Fibroblast of mammary gland (primary cell): ENCODE measurements around the gene CD274.
"Not testable (repeated sequence)": the region's sequence is repeated elsewhere in the genome, so short reads cannot be mapped to it uniquely, and the experiment has no call there.

Source experiments
- DNase-seq: peaks from one replicate; pipeline ENCODE4 v3.0.0-alpha.2; 2010; ENCODE audit warnings: low read depth
- H3K4me3 ChIP-seq: 2 replicates; pipeline ENCODE4 v1.5.1; 2011; ENCODE audit warnings: low read depth, mild to moderate bottlenecking, low read length, moderate library complexity; ENCODE audit not compliant: control insufficient read depth
- TF ChIP-seq, protein P1 (sequence below): conservative IDR thresholded peaks from 2 replicates; pipeline ENCODE4 v1.5.1; 2011; ENCODE audit warnings: low read depth, low read length, inconsistent platforms; ENCODE audit not compliant: control insufficient read depth, insufficient read depth

Gene CD274

DNA sequence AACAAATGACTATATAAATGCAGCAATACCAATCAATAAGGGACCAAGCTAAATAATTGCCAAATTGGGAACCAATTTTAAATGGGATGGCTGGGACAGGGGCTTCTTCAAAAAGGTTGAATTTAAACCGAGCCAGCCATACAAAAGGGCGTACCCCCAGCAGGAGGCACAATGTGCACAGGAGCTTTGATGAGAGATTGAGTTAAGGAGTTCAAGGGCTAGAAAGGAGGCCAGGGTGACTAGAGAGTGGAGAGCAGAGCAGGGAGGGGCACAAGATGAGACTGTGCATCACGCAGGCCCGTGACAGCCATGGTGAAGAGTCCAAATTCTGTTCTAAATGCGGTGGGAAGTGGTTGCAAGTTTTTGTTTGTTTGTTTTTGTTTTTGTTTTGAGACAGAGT lies 36.6 kb downstream of the CD274 start:
- no peak for DNase-seq
- no peak overlapping the region for H3K4me3 ChIP-seq
- TF ChIP-seq, protein P1, sequence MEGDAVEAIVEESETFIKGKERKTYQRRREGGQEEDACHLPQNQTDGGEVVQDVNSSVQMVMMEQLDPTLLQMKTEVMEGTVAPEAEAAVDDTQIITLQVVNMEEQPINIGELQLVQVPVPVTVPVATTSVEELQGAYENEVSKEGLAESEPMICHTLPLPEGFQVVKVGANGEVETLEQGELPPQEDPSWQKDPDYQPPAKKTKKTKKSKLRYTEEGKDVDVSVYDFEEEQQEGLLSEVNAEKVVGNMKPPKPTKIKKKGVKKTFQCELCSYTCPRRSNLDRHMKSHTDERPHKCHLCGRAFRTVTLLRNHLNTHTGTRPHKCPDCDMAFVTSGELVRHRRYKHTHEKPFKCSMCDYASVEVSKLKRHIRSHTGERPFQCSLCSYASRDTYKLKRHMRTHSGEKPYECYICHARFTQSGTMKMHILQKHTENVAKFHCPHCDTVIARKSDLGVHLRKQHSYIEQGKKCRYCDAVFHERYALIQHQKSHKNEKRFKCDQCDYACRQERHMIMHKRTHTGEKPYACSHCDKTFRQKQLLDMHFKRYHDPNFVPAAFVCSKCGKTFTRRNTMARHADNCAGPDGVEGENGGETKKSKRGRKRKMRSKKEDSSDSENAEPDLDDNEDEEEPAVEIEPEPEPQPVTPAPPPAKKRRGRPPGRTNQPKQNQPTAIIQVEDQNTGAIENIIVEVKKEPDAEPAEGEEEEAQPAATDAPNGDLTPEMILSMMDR: no peak

- TF ChIP-seq, protein P1: no peak
- DNase-seq: no peak
- H3K4me3 ChIP-seq: no peak overlapping the region
Observed at GRCh38 chr9:5488221-5489008, 38.1 kb downstream of the CD274 start.

GRCh38 chr9:5489630-5490490 lies 39.5 kb downstream of the CD274 start:
- TF ChIP-seq, protein P1: no peak

DNA sequence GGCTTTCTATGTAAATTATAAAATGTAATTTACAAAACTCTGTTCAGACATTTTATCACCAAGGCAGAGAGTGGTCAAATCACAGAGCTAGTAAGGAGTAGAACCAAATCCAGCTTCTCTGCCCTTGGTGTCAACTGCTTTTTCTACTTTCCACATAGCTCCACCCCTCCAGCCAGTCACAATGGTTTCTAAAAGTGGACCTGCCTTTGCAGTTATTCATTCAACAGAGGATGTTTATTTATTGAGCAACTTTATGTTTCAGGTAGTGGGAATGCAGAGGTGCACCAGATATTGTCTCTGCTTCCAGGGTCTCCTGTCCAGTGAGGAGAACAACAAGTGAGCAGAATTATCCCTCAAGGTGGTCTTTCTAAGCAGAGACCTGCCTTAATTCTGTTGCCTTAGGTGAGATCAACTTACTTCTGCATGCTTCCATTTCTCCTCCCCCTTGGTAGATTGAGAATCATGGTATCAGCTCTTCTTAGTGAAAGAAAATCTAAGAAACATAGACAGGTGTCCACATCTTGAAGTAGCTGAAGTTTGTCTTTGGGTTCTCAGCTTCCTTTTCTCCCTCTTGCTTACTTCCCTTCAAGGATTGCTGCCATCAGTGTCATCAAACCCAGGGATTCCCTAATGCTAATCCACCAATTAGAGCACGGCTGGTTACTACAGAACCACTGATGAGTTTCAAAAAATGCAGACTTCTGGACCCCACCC lies 42.8 kb downstream of the CD274 start:
- no peak overlapping the region for H3K4me3 ChIP-seq
- DNase-seq: no peak
- TF ChIP-seq, protein P1: no peak

More at GRCh38 chr9:5489630-5490490, 39.5 kb downstream of the CD274 start:
- DNase-seq: no peak
- H3K4me3 ChIP-seq: no peak overlapping the region

DNA sequence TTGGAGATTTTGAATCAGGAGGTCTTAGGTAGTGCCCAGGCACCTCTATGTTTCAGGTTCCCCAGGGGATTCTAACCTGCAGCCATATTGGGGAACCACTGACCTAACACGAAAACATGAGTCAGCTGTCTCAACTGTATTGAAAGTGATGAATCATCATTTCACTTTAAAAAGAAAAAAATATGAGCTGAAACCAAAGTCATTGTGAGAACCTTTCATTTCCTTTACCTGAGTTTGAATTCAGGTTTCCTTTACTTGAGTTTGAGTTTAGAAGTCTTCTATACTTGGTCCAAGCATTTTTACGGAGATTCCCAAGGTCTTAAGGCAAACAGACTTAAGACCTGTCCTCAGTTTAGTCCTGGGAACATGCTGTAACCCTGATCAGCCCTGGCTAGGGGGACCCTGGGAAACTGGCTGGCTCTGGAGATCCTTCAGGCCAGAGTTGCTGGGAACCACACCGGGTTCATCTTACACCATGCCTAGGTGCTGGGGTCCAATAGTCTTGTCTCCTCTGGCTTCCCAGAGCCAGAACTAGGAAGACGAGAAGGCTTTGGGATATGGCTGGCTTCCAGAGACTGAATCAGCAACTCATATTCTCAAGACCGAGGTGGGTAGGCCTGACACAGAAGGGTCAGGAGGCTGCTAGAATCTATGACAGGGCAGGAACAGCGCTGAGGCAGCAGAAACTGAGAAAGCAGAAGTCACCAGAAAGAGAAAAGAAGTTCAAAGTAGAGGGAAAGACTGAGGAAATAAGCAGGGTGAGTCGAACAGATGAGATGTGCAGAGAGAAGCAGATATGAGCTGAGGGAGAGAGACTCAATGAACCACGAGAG lies 43.6 kb downstream of the CD274 start:
- H3K4me3 ChIP-seq: no peak overlapping the region
- peak; percentile 96 for DNase-seq
- TF ChIP-seq, protein P1: no peak

- not testable (repeated sequence) for DNase-seq, H3K4me3 ChIP-seq
Observed at GRCh38 chr9:5494765-5495164, 44.4 kb downstream of the CD274 start.
